ENCODE data around the gene HACD2.
"Not testable (repeated sequence)": the region's sequence is repeated elsewhere in the genome, so short reads cannot be mapped to it uniquely, and the experiment has no call there.

GRCh38 chr3:123603153-123603552, 18.3 kb upstream of the HACD2 start:
- not testable (repeated sequence) for TF ChIP-seq CTCF (conservative IDR thresholded peaks at IDR 0.05 in 1 of 2, IDR thresholded peaks at IDR 0.05 in 1 of 2; ENCODE audit: extremely low read depth in 1 of 2, insufficient read depth in 1 of 2, low read depth in 1 of 2, low read length in 2 of 2); EZH2 (IDR thresholded peaks at IDR 0.05; ENCODE audit: borderline replicate concordance, low read length)
